ENCODE measurements around the gene PELI1.

DNA sequence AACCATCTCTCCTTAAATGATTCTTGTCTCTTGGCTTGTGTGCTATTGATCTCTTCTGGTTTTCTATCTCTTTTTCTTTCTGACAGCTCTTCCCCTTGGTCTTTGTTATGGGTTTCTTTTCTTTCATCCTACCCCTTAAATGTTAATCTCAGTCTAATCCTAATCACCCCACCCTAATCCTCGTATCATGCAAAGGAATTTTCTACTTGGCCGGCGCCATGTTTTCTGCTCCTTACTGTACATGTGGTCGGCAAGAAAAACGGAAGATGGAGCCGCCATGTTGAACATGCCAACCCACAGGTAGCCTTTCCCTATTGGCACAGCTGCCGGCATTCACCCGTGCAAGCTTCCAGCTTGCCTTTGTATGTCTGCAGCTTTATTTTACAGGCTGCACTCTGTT lies 63.2 kb downstream of the PELI1 start:
- TF ChIP-seq LEF1 (IDR thresholded peaks at IDR 0.05; ENCODE audit: borderline replicate concordance) (no peak), NFRKB (IDR thresholded peaks at IDR 0.05) (no peak)

All from HEK293T (cell line).